Osteoblast (primary cell): ENCODE data around the gene FRG2B. TPM values are rescaled to one million over a fixed set of nuclear protein-coding genes. Genes with fewer than 3 reads are reported as not detected.
"Not testable (repeated sequence)": the region's sequence is repeated elsewhere in the genome, so short reads cannot be mapped to it uniquely, and the experiment has no call there.

Experiments used
- DNase-seq: peaks from one replicate; pipeline ENCODE4 v3.0.0; 2011; ENCODE audit warnings: low spot score, mixed read lengths; ENCODE audit not compliant: insufficient read length; ENCODE audit errors: missing footprints
- H2AFZ ChIP-seq: 2 replicates; pipeline ENCODE4 v1.6.0; 2011; ENCODE audit warnings: mild to moderate bottlenecking, low read length
- H3K27ac ChIP-seq: 2 replicates; pipeline ENCODE4 v1.5.1; 2011; ENCODE audit warnings: mild to moderate bottlenecking, low read depth, low read length, moderate library complexity
- H3K27me3 ChIP-seq: 2 replicates; pipeline ENCODE4 v1.6.0; 2012; ENCODE audit warnings: mild to moderate bottlenecking, control low read depth, inconsistent platforms, low read length, moderate library complexity; ENCODE audit not compliant: insufficient read depth
- H3K36me3 ChIP-seq: 2 replicates; pipeline ENCODE4 v1.5.1; 2011; ENCODE audit warnings: mild to moderate bottlenecking, low read length, control low read depth, moderate library complexity; ENCODE audit not compliant: insufficient read depth
- H3K4me1 ChIP-seq: 2 replicates; pipeline ENCODE4 v1.5.1; 2011; ENCODE audit warnings: mild to moderate bottlenecking, low read length, control low read depth, moderate library complexity; ENCODE audit not compliant: insufficient read depth
- H3K4me2 ChIP-seq: 2 replicates; pipeline ENCODE4 v1.6.0; 2011; ENCODE audit warnings: mild to moderate bottlenecking, low read length; ENCODE audit not compliant: insufficient read depth
- H3K4me3 ChIP-seq: fragments of 200-600 bp; sonication (generic); 3 replicates; pipeline ENCODE4 v1.5.1; 2012; ENCODE audit warnings: mild to moderate bottlenecking, low read length, inconsistent platforms; ENCODE audit not compliant: insufficient read depth
- H3K79me2 ChIP-seq: 2 replicates; pipeline ENCODE4 v1.6.0; 2012; ENCODE audit warnings: mild to moderate bottlenecking, low read length, control low read depth, inconsistent platforms; ENCODE audit not compliant: insufficient read depth
- H3K9me3 ChIP-seq: 2 replicates; pipeline ENCODE4 v1.5.1; 2011; ENCODE audit warnings: low read depth, low read length, control low read depth
- H4K20me1 ChIP-seq: 2 replicates; pipeline ENCODE4 v1.6.0; 2012; ENCODE audit warnings: mild to moderate bottlenecking, low read length, control low read depth; ENCODE audit not compliant: insufficient read depth
- CTCF ChIP-seq: IDR thresholded peaks from 2 replicates; pipeline ENCODE4 v1.5.1; 2011; ENCODE audit warnings: mild to moderate bottlenecking, low read depth, low read length, moderate library complexity; ENCODE audit errors: extremely low read depth
- total RNA-seq: library from RNA; depleted of rRNA; stranded (reverse); fragments of >200 nt; gene quantifications from 2 replicates; pipeline ENCODE4 v1.2.3, GENCODE V29; 2012

The FRG2B gene
- total RNA-seq, 1 donor = not detected

GRCh38 chr10:133637202-133637845 is 10.7 kb upstream of the FRG2B start:
- not testable (repeated sequence) for H2AFZ ChIP-seq, DNase-seq, H3K4me3 ChIP-seq, H3K4me1 ChIP-seq, H3K36me3 ChIP-seq, H3K4me2 ChIP-seq, H3K27ac ChIP-seq, H4K20me1 ChIP-seq, H3K27me3 ChIP-seq, H3K9me3 ChIP-seq, H3K79me2 ChIP-seq

GRCh38 chr10:133630723-133631249 is 4.2 kb upstream of the FRG2B start:
- not testable (repeated sequence) for H3K36me3 ChIP-seq, H2AFZ ChIP-seq, H3K27me3 ChIP-seq, DNase-seq, H3K79me2 ChIP-seq, H3K27ac ChIP-seq, H3K4me2 ChIP-seq, H3K4me3 ChIP-seq, H4K20me1 ChIP-seq, H3K4me1 ChIP-seq, H3K9me3 ChIP-seq

GRCh38 chr10:133622544-133622943 is 4.1 kb downstream of the FRG2B start:
- H4K20me1 ChIP-seq, H3K4me1 ChIP-seq, H3K27ac ChIP-seq, H3K4me2 ChIP-seq, DNase-seq, H3K4me3 ChIP-seq, H3K36me3 ChIP-seq, H2AFZ ChIP-seq, H3K79me2 ChIP-seq, H3K9me3 ChIP-seq, H3K27me3 ChIP-seq: not testable (repeated sequence)

- H3K27me3 ChIP-seq = no peaks in the 10 kb centered on the region
- H3K27ac ChIP-seq = no peak overlapping the region
- no peaks in the 10 kb centered on the region for H3K36me3 ChIP-seq
- H3K4me2 ChIP-seq = no peak overlapping the region
- no peaks in the 10 kb centered on the region for H3K79me2 ChIP-seq
- no peak for TF ChIP-seq CTCF
- no peak overlapping the region for H2AFZ ChIP-seq
- DNase-seq = no peak
- no peaks in the 10 kb centered on the region for H3K4me1 ChIP-seq
- no peaks in the 10 kb centered on the region for H3K9me3 ChIP-seq
- no peak overlapping the region for H3K4me3 ChIP-seq
- no peaks in the 10 kb centered on the region for H4K20me1 ChIP-seq
Observed at GRCh38 chr10:133618851-133619250, 7.7 kb downstream of the FRG2B start.

- H3K4me1 ChIP-seq = no peaks in the 10 kb centered on the region
- H3K79me2 ChIP-seq = no peaks in the 10 kb centered on the region
- no peak overlapping the region for H3K4me2 ChIP-seq
- no peaks in the 10 kb centered on the region for H3K9me3 ChIP-seq
- no peak overlapping the region for H2AFZ ChIP-seq
- H3K36me3 ChIP-seq = no peaks in the 10 kb centered on the region
- H3K27ac ChIP-seq = no peak overlapping the region
- DNase-seq = no peak
- TF ChIP-seq CTCF = no peak
- no peaks in the 10 kb centered on the region for H4K20me1 ChIP-seq
- H3K4me3 ChIP-seq = no peak overlapping the region
- no peaks in the 10 kb centered on the region for H3K27me3 ChIP-seq
Observed at GRCh38 chr10:133617196-133617595, 9.4 kb downstream of the FRG2B start.
